H1 (cell line): Measurements from ENCODE around the gene LRRTM4. TPM values are rescaled to one million over a fixed set of nuclear protein-coding genes. Genes with fewer than 3 reads are reported as not detected.

Experiments used
- BCL11A ChIP-seq, 2 experiments: IDR thresholded peaks; one replicate each; pipeline ENCODE4 v1.6.1; 2011; ENCODE audit warnings: low read depth in 2 of 2, low read length in 2 of 2, mild to moderate bottlenecking in 2 of 2
- CHD2 ChIP-seq: IDR thresholded peaks from 2 replicates; pipeline ENCODE4 v1.6.1; 2012; ENCODE audit warnings: low read length, improper control_type of control experiment
- GABPA ChIP-seq: IDR thresholded peaks from 2 replicates; pipeline ENCODE4 v1.6.1; 2011; ENCODE audit warnings: mild to moderate bottlenecking, low read length, moderate library complexity, borderline replicate concordance; ENCODE audit not compliant: insufficient read depth
- polyA plus RNA-seq, 7 experiments: library from polyadenylated mRNA; depleted of rRNA in 3 of 7; stranded (reverse) in 5 of 7; unstranded in 2 of 7; fragments of >200 nt in 5 of 7; fragments of 200-250 nt in 2 of 7; gene quantifications; 1 replicate in 5 of 7; 2 replicates in 1 of 7; 4 replicates in 1 of 7; pipeline versions ENCODE4 v1.2.1 to v1.2.3, GENCODE V29; 2011 to 2013; ENCODE audit warnings: missing spikeins in 2 of 7, mixed read lengths in 2 of 7
- total RNA-seq: library from RNA; stranded (reverse); fragmentation: NEBNext Ultra II Directional; extraction: Animal tissue kit (Norgen Biotek cat#: 25700); gene quantifications from 2 replicates; pipeline ENCODE4 v1.2.1, GENCODE V29; 2021

Gene LRRTM4
- total and polyA plus RNA-seq, 2 of the 8 experiments (the other 6 are each of a cell fraction or from before 2014, with no cell fraction given), result 3.6 to 9.5 TPM

DNA sequence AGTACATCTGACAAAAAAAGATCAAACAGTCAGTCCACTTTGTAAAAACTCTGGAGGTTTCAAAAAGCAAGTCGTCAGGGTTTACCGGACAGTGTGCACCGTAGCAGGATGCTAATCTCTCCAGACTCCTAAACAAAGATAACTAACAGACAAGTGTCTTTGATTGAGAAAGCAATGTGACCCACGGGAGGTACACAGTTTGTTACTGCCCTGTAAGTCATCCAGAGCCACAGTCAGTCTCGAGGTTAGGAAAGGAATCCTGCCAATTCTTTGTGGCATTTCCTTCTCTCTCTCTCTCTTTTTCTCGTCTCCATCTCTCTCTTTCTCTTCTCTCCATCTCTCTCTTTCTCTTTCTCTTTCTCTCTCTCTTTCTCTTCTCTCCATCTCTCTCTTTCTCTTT is 42.8 kb downstream of the LRRTM4 start (continued):
- TF ChIP-seq BCL11A (IDR thresholded peaks at IDR 0.05; ENCODE audit: low read depth in 2 of 2, low read length in 2 of 2) (no peak), CHD2 (no peak), GABPA (no peak)
- TF ChIP-seq, all 59 proteins: peak for 0
